NCI-H1105 (cell line): ENCODE data around the gene SORCS2.

Experiments
- DNase-seq: peaks from one replicate; lab custom pipeline; 2025; lab: John Stamatoyannopoulos, UW

The SORCS2 gene

DNA sequence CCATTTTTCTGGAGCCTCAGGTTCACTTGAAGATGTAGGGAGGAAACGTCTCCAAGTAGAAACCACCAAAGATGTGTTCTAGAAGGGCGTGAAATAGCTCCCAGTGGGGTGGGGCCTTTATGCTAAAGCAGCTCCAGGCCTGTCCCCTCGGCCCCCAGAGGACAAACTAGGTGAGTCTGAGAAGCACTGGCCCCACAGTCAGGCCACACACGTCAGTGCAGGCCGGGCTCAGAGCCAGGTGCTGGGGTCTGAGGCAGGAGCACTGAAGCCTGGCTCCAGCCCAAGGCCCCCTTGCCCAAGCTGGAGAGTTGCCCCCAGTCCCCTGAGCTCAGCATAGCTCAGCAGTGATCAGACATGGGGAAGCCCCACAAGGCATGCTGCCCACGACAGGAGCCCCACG lies 337.7 kb downstream of the SORCS2 start:
- DNase-seq = no peak

DNA sequence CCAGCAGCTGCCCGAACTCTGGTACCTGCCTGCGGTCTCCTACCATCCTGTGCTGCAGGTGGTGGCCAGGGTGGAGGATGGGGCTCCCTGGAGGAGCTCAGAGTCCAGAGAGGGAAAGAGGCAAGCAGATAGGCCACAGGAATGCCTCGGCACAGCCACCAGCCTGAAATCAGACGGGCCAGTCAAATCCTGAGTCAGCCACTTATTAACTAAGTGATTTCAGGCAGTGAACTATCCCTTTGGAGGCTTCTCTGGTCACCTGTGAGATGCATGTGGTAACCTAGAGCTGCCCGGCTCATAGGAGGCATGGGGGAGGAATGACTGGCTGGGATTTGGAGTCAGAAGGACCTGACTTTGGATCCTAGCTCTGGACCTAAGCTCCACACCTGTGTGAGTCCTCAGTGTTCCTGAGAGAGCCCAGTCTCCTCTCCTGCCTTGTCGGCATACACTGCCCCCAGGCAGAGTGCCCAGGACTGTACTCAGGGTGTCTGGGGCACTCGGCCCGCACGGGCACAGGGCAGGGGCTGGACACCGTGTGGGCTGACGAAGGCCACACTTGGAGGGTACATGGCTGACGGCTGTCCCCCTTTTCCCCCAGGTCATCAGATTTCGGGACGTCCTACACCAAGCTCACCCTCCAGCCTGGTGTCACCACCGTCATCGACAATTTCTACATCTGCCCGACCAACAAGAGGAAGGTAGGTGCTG lies 338.7 kb downstream of the SORCS2 start:
- no peak for DNase-seq

DNA sequence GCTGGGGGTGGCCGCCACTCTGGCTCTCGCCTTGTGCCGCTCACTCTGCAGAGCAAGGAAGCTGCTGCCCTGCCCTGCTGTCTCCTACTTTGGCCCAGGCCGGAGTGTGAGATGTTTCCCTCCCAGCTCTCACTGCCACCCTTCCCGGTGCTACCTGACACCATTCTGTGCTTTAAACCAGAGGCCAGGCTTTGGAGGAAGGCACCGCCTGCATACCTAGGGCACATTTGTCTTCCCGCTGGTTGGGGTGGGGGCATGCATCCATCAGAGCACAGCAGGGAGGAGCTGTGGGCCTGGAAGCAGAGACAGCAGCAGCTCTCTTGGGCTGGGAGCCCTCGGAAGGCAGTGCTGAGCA lies 339.3 kb downstream of the SORCS2 start:
- no peak for DNase-seq

DNA sequence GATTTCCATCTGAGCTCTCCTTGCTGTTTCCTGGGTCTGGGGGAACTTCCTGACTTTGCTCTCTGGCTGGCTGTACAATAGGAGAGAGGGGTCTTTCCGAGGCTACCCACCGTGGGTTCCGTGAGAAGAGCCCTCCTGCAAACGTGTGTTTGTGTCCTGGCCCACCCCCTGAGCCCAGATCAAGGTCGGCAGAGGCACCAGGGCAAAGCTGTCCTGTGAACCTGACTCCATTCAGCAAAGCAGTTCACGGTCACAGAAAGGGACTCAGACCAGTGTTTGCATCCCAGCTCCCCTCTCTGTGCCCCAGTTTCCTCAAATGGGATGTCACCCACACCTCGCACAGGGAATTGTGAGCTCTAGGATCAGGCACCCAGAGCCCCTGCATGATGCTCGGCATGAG lies 339.7 kb downstream of the SORCS2 start:
- DNase-seq = no peak

DNA sequence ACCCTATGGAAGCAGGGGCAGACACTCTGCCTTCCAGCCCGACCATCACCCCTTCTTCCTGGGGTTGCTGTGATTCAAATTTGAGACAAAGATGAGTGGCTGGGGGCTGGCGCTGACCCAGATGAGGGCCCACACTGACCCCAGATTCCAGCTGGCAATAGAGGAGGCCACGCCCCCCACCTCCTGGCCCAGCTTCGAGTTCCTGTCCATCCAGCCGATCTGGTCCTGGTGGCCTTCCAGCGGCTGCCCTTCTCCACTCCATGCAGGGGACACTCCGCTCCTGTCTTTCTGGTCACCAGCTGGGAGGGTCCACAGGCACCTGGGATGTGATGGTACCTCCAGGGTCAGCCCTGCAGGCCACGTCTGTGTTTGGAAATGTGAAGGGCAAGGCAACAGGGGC lies 340.9 kb downstream of the SORCS2 start:
- no peak for DNase-seq

DNA sequence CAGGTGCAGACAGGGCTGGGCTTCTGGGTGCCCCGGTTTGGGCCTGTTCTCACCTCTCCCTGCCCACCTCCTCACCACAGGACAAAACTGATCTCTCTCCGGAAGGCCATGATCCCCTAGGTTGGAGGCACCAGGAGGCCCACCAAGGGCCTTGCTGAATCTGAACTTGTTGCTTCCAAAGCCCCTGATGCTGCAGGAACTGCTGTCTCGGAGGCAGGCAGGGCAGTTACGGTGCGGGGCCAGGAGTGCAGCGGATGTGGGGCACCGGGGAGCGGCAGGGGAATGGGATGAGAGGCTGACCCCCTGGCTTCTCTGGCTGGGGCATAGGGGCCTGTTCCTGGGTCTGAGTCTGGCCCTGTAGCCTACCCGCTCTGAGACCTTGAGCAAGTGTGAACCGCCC lies 342.8 kb downstream of the SORCS2 start:
- no peak for DNase-seq

DNA sequence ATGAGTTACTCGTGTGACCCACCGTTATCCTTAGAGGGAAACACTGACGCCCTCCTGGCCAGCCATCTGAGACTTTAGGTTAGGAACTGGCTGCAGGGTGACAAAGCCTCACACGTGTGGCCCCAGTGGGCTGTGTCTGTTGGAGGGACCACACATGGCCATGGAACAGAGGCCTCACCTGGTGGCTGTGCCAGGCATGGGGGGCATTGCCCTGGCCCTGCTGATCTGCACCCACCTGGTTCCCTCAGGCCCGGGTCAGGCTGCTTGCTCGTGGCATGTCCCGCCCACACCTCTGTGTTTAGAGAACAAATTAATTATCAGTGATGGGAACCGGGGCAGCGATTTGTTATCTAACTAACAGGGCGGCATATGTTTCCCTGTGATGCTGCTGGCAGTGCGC lies 343.3 kb downstream of the SORCS2 start:
- no peak for DNase-seq

DNA sequence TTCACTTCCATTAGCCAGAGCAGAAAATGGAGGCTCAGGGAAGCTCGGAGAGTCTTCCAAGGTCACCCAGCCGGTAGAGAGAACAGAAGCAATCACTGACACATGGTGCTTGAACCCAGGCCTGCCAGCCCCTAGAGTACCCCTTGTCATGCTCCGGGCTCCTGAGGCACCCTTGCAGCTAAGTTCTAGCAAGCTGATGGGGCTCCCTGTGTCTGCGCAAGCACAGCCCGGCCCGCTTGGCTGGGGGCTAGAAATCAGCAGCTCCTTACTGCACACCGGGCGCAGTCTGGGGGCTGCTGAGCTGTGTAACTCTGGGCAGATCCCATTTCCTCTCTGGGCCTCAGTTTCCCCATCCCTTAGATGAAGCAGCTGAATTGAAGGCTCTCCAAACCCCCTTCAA lies 344.5 kb downstream of the SORCS2 start:
- no peak for DNase-seq

DNA sequence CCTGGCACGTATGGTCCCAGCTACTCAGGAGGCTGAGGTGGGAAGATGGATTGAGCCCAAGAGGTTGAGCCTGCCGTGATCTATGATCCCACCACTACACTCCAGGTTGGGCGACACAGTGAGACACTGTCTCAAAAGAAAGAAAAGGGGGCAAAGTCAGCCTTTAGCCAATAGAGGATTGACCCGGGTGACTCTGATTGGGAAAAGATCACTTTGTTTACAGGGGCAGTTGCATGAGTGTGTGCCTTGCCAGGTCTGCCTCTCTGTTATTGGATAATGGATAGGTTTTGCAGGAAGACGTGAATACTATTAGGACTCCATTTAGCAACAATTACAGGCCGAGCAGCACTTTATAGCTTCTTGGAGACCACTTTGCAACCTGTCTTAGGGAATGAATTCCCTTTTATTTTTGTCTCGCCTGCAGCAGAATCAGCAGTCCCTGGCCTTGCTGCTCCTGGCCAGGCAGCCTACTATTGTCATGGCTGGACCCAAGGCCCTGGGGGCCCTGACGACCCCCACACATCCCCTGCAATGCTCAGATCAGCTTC lies 345.6 kb downstream of the SORCS2 start:
- DNase-seq = no peak

DNA sequence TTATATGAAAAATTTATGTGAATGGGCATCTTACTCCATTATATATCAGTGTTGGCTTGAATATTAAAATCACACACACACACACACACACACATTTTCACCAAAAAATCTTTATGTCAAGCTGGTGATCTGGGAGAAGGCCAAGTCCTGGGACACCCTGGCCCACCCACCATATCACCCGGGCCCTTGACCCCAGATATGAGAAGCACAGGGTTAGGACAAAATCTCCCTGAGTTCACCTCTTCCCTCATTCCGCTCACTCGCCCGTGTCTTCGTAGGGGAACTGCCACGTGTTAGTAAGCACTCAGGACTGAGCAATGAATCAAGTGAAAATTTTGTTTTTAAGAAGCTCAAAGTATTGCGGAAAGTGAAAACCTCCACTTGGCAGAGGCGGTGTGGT lies 346.2 kb downstream of the SORCS2 start:
- DNase-seq = no peak

DNA sequence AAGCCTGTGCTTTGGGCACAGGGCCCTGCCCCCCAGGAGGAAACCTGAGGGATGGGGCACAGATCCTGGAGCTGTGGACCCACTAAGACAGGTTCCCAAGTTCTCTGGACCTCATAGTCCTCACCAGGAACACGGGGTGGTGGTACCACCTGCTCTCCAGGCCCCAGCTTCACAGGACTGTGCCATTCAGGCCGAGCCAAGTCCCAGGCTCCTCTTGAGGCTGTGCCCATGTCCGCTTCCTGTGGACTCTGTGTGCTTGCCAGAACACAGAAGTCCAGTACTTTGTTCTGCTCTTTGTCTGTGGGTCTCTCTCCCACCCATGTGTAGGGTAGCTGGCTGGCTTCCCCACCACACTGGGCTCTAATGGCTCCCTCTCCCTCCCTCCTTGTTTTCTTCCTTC lies 346.8 kb downstream of the SORCS2 start:
- DNase-seq = no peak

DNA sequence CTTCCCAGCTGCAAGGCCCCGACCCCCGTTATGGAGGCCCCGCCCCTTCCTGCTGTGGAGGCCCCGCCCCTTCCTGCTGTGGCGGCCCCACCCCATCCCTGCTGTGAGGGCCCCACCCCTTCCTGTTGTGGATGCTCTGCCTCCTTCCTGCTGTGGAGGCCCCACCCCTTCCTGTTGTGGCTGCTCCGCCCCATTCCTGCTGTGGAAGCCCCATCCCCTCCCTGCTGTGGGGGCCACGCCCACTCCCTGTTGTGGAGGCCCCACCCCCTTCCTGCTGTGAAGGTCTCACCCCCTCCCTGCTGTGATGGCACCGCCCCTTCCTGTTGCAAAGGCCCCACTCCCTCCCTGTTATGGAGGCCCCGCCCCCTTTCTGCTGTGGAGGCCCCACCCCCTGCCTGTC lies 347.3 kb downstream of the SORCS2 start:
- no peak for DNase-seq

DNA sequence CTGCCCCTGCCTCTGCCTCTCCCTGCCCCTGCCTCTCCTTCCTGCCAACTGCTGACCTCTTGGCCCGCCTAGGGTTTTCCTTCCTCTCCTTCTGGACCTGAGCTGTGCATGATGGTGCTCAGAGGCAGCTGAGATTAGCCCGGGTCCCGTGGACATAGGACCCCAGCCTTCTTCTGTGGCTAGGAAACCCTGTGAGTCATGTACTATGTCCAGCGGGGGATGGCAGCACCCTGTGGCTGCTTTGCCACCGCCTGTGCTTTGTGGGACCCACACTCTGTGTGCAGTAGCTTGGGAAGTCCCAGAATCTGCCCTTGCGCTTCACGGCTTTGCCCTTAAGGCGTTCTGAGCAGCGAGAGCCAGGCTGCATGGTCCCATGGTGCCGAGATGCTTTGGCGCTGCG lies 347.9 kb downstream of the SORCS2 start:
- no peak for DNase-seq

DNA sequence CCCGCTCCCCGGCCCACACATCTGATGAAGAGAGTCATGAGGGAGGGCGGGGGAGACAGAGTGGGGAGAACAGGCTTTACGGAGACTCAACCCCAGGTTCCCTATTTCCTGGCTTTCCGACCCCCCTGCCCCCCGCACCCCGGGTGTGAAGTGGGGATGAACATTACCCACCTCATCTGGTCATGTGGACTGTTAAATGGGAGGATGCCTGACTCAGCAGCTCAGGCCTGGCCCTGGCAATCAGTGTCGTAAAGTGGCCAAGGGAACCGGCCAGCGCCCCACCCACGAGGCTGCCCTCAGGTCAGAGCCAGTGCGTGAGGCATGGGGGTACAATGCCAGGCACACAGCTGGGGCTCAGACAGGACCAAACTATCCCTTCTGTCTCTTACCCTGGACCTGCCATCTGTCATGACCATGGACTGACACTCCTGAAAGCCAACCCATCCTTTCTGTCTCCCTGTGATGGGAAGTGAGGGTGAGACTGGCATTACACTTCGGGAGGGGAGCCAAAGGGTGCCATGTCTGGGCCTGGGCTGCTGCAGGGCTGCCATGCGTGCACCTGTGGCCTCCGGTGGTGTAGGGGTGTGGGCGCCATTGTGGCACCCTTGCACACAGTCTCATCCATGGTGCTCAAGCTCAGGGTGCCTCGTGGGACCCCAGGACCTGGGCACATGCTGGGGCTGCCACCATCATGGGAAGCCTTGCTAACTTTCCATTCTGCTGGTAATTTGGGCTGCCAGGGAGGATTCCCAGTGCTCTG lies 348.5 kb downstream of the SORCS2 start:
- DNase-seq = no peak

DNA sequence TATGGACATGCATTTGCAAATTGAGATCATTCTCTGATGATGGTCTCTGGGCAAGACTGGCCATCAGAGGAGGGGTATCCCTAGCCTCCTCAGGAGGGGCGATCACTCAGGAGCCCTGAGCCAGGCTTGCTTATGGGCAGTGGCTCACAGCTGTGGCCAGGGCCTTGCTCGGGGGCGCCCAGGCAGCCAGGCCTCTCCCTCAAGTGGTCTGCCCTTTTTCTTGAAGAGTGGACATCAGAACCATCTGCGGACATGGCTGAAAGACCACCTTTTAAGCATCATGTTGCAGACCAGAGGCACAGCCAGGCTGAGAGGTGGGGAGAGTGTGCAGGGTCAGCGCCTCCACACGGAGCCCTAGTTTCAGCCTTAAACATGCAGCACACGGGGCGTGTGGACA lies 349.1 kb downstream of the SORCS2 start:
- DNase-seq = no peak

DNA sequence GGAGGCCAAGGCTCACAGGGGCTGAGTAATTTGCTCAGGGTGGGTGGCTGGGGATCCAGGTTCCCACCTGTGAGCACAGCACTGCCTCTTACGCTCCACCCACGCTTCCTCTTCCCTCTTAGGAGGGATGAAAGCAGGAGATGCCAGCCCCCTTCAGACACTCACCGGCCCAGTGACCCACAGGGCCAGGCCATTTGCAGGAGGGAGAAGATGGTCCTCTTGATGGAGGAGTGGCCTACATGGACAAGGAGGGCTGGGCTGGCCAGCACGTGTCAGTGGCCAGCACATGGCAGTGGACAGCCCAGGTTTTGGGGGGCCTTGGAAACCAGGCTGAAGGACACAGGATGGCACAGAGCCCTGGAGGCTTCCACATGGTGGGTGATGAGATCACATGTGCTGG lies 350.4 kb downstream of the SORCS2 start:
- DNase-seq = no peak

DNA sequence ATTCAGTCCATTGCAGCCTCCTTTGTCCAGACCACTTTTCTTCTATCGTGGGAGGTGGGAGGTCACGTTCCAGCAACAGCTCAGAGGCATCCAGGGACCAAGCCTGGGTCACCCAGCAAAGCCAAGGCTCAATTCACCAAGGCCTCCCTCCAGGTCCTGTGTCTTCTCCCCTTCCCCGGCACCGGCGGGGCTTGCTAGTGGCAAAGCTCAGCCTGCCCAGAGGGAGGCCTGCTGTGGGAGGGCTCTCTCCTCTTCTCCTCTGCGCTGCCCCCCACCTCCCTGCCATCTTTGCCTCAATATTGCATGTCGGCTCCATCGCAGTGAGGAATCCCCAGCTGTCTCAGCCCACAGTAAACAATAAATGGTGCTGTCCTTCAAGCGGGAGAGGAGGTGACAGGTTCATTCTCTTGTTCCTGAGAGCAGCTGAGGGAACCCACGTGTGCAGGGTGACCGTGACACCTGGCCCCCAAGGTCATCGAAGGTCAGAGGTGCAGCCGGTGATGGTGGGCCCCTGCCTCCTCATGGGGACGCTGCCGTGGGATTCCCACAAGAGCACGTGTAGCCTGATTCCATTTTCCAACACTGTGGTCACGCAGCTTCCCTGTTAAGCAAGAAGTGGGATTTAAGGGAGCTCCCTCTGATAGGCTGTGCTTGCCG lies 353.9 kb downstream of the SORCS2 start:
- no peak for DNase-seq

DNA sequence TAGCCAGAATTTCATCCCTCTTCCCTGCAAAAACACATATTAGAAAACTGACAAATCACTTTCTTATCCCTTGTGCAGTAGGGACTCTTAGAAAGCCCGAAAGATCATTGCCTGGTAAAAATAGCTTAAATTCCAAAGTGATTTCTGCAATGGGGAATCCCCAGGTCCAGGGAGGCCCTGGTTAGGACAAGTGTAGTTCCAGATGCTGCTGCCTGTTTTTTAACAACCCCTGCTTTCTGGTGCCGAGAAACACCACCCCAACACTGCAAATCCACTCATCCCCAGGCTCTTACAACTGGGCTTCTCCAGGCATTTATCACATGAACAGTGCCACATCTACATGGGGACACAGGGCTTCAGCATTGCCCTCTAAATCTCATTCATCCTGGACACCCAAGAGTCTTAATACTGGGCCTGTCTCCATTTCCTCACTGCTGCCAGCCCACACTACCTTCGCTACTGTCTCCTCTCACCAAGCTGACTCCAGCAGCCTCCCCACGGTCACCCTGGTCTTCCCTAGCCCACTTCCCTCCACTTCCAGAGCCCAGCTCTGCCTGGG lies 354.6 kb downstream of the SORCS2 start:
- DNase-seq = no peak

DNA sequence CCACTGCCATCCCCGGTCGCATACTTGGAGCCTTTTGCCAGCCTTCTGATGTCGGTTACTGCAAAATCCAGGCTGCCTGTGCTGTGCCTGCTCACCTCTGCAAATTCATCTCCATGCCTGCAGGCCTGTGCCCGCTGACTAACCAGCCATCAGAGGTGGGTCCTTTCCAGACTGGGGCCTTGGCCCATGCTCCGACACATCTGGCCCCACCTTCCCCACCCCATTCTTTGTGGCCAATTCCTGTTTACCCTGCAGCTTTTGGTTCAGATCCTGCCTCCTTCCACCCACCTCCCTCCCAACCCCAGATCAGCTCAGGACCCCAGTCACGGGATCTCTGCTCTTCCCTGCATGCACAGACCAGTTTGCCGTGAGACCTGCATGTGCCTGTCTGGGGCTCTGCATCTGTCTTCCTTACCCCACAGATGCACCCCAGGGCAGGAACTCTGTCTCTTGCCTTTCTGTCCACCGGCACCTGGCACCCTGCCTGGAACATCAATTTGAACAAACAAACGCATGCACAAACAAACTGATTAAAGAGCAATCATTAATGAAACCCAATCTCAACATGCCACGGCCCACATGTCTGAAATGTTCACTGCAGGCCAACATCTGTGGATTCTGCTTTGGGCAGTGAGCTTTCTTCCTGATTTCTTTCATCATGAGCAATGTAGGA lies 355.2 kb downstream of the SORCS2 start:
- DNase-seq = peak; percentile 72

DNA sequence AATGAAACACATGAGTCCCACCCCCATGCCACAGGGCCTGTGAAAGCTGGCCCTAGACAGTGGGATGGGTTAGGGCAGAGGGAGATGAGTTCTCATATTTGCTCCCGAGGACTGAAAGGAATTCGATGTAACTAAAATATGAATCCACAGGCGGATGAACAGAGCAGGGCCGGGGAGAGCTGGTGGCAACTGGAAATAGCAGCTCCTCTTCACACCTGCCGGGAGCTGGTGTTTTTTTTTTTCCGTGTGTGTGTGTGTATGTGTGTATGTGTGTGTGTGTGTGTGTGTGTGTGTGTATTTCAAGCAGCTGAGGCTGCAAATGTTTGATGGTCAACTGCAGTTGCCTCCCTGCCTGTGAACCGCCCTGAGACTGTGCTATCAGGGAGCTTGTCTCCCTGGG lies 357.5 kb downstream of the SORCS2 start:
- DNase-seq = no peak

DNA sequence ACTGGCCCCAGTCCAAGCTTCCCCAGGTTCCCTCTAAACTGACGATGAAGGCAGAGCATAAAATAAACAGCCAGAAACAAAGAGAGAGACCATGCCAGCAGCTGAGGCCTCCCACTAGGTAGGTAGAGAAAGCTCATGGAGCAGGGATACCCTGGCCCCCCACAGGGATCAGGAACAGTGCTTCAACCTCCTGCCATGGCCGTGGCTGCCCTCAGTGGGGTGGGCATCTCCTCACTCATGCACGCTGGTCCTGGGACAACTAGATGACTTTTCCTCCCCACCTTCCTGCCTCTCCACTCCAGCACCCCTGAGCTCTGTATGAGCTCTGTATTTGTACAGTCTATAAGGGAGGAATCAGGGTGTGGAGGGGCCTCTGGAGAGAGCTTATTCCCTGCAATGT lies 360.1 kb downstream of the SORCS2 start:
- no peak for DNase-seq

DNA sequence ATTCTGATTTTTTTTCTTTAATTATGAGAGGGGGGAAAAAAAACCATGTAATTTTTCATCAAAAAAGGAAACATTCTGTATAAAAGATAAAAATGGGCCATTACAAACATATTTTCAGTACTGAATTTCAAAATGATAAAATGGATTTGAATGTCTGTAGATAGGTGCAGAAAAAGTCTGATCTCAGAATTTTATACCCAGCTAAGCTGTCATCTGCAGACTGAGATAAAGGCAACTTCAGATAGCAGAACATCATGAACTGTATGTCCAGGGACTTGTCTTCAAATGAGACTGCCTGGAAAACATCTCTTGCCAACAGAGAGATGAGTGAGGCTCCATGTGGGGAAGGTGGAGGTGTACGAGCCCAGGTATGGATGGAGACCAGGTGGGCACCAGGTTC lies 360.9 kb downstream of the SORCS2 start:
- DNase-seq = no peak
